Astrocyte (in vitro differentiated cells and primary cell): ENCODE results near the gene THADA. TPM values are rescaled to one million over a fixed set of nuclear protein-coding genes. Genes with fewer than 3 reads are reported as not detected.

Experiments used
- DNase-seq: peaks from one replicate; pipeline ENCODE4 v3.0.0-alpha.2; 2010; ENCODE audit warnings: low read depth
- FAIRE-seq: peaks from 2 replicates; lab custom pipeline; 2011; peaks lifted over from hg19 to GRCh38; lab: Jason Lieb, UNC
- H2AFZ ChIP-seq: 2 replicates; pipeline ENCODE4 v1.6.0; 2012; ENCODE audit warnings: low read depth, low read length, inconsistent platforms
- H3K27ac ChIP-seq: 2 replicates; pipeline ENCODE4 v1.5.1; 2011; ENCODE audit warnings: low read depth, low read length, inconsistent platforms
- H3K27me3 ChIP-seq: 2 replicates; pipeline ENCODE4 v1.6.0; 2011; ENCODE audit warnings: low read length, inconsistent platforms; ENCODE audit not compliant: insufficient read depth
- H3K36me3 ChIP-seq: 2 replicates; pipeline ENCODE4 v1.5.1; 2011; ENCODE audit warnings: low read length, inconsistent platforms; ENCODE audit not compliant: insufficient read depth
- H3K4me1 ChIP-seq: 2 replicates; pipeline ENCODE4 v1.5.1; 2011; ENCODE audit warnings: low read length, inconsistent platforms; ENCODE audit not compliant: insufficient read depth
- H3K4me2 ChIP-seq: 2 replicates; pipeline ENCODE4 v1.6.0; 2012; ENCODE audit warnings: low read length, inconsistent platforms
- H3K4me3 ChIP-seq: 2 replicates; pipeline ENCODE4 v1.5.1; 2011; ENCODE audit warnings: low read depth, mild to moderate bottlenecking, low read length, inconsistent platforms; ENCODE audit not compliant: insufficient read depth
- H3K79me2 ChIP-seq: 2 replicates; pipeline ENCODE4 v1.6.0; 2012; ENCODE audit warnings: mild to moderate bottlenecking, low read length, inconsistent platforms; ENCODE audit not compliant: insufficient read depth
- H3K9ac ChIP-seq: 2 replicates; pipeline ENCODE4 v1.6.0; 2012; ENCODE audit warnings: mild to moderate bottlenecking, low read length, inconsistent platforms
- H3K9me3 ChIP-seq: 2 replicates; pipeline ENCODE4 v1.5.1; 2012; ENCODE audit warnings: low read depth, mild to moderate bottlenecking, low read length, inconsistent platforms; ENCODE audit not compliant: insufficient read depth
- H4K20me1 ChIP-seq: 2 replicates; pipeline ENCODE4 v1.6.0; 2012; ENCODE audit warnings: low read length, inconsistent platforms; ENCODE audit not compliant: insufficient read depth
- H3K27ac Mint-ChIP-seq: one replicate; pipeline ENCODE4 v1.8.0; 2021; ENCODE audit warnings: mild to moderate bottlenecking, mixed read lengths; ENCODE audit not compliant: unreplicated experiment
- H3K27me3 Mint-ChIP-seq: one replicate; pipeline ENCODE4 v1.8.0; 2021; ENCODE audit warnings: low read depth, mixed read lengths; ENCODE audit not compliant: unreplicated experiment
- H3K36me3 Mint-ChIP-seq: one replicate; pipeline ENCODE4 v1.8.0; 2021; ENCODE audit warnings: low read depth, mixed read lengths; ENCODE audit not compliant: unreplicated experiment
- H3K4me1 Mint-ChIP-seq: one replicate; pipeline ENCODE4 v1.8.0; 2021; ENCODE audit warnings: low read depth, mixed read lengths; ENCODE audit not compliant: unreplicated experiment
- H3K4me3 Mint-ChIP-seq: one replicate; pipeline ENCODE4 v1.8.0; 2021; ENCODE audit warnings: mild to moderate bottlenecking, moderate library complexity, mixed read lengths; ENCODE audit not compliant: unreplicated experiment
- H3K9me3 Mint-ChIP-seq: one replicate; pipeline ENCODE4 v1.8.0; 2021; ENCODE audit warnings: mild to moderate bottlenecking, mixed read lengths; ENCODE audit not compliant: unreplicated experiment
- CTCF ChIP-seq: IDR thresholded peaks from 2 replicates; pipeline ENCODE4 v1.5.1; 2011; ENCODE audit warnings: low read depth, mild to moderate bottlenecking, inconsistent platforms, low read length, moderate library complexity; ENCODE audit not compliant: insufficient read depth
- EZH2 ChIP-seq: IDR thresholded peaks from 2 replicates; pipeline ENCODE4 v1.6.1; 2012; ENCODE audit warnings: mild to moderate bottlenecking, low read length, inconsistent platforms; ENCODE audit not compliant: insufficient read depth
- total RNA-seq: library from RNA; stranded (reverse); gene quantifications from 2 replicates; pipeline ENCODE4 v1.2.1, GENCODE V29; 2021

Gene THADA
- total RNA-seq, 1 donor from 2014 or later: 16.2 TPM

- H3K4me1 Mint-ChIP-seq: peaks cover 14% of the 10 kb centered on the region
- peak overlapping the region; percentile 66 for H3K27ac Mint-ChIP-seq
- Histone ChIP-seq H3K9ac (no peak overlapping the region), H3K79me2 (peaks cover 6% of the 10 kb centered on the region), H3K27ac (no peak overlapping the region), H3K9me3 (no peaks in the 10 kb centered on the region), H3K4me2 (no peak overlapping the region), H2AFZ (no peak overlapping the region), H3K4me1 (peaks cover 7% of the 10 kb centered on the region), H4K20me1 (no peaks in the 10 kb centered on the region), H3K36me3 (peaks cover 2% of the 10 kb centered on the region), H3K27me3 (no peaks in the 10 kb centered on the region), H3K4me3 (no peak overlapping the region)
- DNase-seq: peak; percentile 44
- FAIRE-seq: no peak
- H3K27me3 Mint-ChIP-seq: no peaks in the 10 kb centered on the region
- TF ChIP-seq CTCF (no peak), EZH2 (no peak)
- no peak overlapping the region for H3K4me3 Mint-ChIP-seq
- no peaks in the 10 kb centered on the region for H3K9me3 Mint-ChIP-seq
- no peaks in the 10 kb centered on the region for H3K36me3 Mint-ChIP-seq
These were observed 82.6 kb downstream of the THADA start for GRCh38 chr2:43513216-43513615.

GRCh38 chr2:43511199-43511598, 84.6 kb downstream of the THADA start:
- H3K9me3 ChIP-seq: no peaks in the 10 kb centered on the region
- no peak overlapping the region for H3K4me2 ChIP-seq
- FAIRE-seq (no peak), DNase-seq (no peak)
- no peaks in the 10 kb centered on the region for H3K9me3 Mint-ChIP-seq
- no peak overlapping the region for H2AFZ ChIP-seq
- H3K36me3 ChIP-seq: peaks cover 3% of the 10 kb centered on the region
- H3K27me3 ChIP-seq: no peaks in the 10 kb centered on the region
- H3K27me3 Mint-ChIP-seq: no peaks in the 10 kb centered on the region
- no peak overlapping the region for H3K4me3 ChIP-seq
- peaks cover 6% of the 10 kb centered on the region for H3K79me2 ChIP-seq
- peaks cover 6% of the 10 kb centered on the region for H3K4me1 Mint-ChIP-seq
- H3K27ac ChIP-seq: no peak overlapping the region
- no peaks in the 10 kb centered on the region for H4K20me1 ChIP-seq
- H3K4me1 ChIP-seq: no peaks in the 10 kb centered on the region
- no peaks in the 10 kb centered on the region for H3K36me3 Mint-ChIP-seq
- no peak overlapping the region for H3K9ac ChIP-seq
- H3K4me3 Mint-ChIP-seq: no peak overlapping the region
- no peak overlapping the region for H3K27ac Mint-ChIP-seq
- no peak for TF ChIP-seq CTCF
- TF ChIP-seq EZH2: no peak

DNA sequence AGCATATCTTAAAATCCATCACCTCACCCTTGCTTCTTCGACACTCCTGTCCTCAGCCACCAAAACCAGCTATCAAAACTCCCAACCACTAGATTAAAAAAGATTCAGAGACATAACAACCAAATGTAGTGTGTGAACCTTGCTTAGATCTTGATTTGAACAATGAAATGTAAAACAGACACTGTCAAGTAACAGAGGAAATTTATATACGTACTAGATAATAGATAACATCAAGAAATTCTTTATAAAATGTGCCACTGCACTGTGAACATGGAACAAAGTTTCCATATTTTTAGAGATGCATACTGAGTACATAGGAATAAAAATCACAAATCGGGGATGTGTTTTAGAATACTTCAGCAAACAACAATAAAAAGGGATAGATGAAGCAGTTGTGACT, 86.0 kb downstream of the THADA start:
- H3K4me1 Mint-ChIP-seq: peaks cover 6% of the 10 kb centered on the region
- Histone ChIP-seq H3K27ac (no peak overlapping the region), H3K4me1 (no peaks in the 10 kb centered on the region), H2AFZ (no peak overlapping the region), H3K79me2 (no peaks in the 10 kb centered on the region), H4K20me1 (no peaks in the 10 kb centered on the region), H3K27me3 (no peaks in the 10 kb centered on the region), H3K4me3 (no peak overlapping the region), H3K9me3 (no peaks in the 10 kb centered on the region), H3K9ac (no peak overlapping the region), H3K36me3 (peaks cover 3% of the 10 kb centered on the region), H3K4me2 (no peak overlapping the region)
- FAIRE-seq: no peak
- no peaks in the 10 kb centered on the region for H3K27me3 Mint-ChIP-seq
- H3K36me3 Mint-ChIP-seq: no peaks in the 10 kb centered on the region
- no peak overlapping the region for H3K27ac Mint-ChIP-seq
- TF ChIP-seq CTCF: no peak
- no peak for TF ChIP-seq EZH2
- H3K9me3 Mint-ChIP-seq: no peaks in the 10 kb centered on the region
- H3K4me3 Mint-ChIP-seq: no peak overlapping the region
- DNase-seq: no peak
